Karpas-422 (cell line): ENCODE results near the gene TPO. TPM values are rescaled to one million over a fixed set of nuclear protein-coding genes. Genes with fewer than 3 reads are reported as not detected.
"Not testable (repeated sequence)": the region's sequence is repeated elsewhere in the genome, so short reads cannot be mapped to it uniquely, and the experiment has no call there.

ENCODE experiments used
- DNase-seq: peaks from one replicate; pipeline ENCODE4 v3.0.0-alpha.2; 2015
- H2AFZ ChIP-seq: fragments of 200-600 bp; sonication (generic); 2 replicates; pipeline ENCODE4 v1.6.1; 2014; ENCODE audit warnings: antibody characterized with exemption, low read length, mixed read lengths
- H3K27ac ChIP-seq: fragments of 200-600 bp; sonication (generic); 2 replicates; pipeline ENCODE4 v1.5.1; 2014; ENCODE audit warnings: mild to moderate bottlenecking, low read length, moderate library complexity
- H3K27me3 ChIP-seq: fragments of 200-600 bp; sonication (generic); 2 replicates; pipeline ENCODE4 v1.6.1; 2014; ENCODE audit warnings: low read length, mixed read lengths
- H3K36me3 ChIP-seq: fragments of 200-600 bp; sonication (generic); 2 replicates; pipeline ENCODE4 v1.6.1; 2014; ENCODE audit warnings: low read length, mixed read lengths; ENCODE audit not compliant: insufficient read depth
- H3K4me1 ChIP-seq: fragments of 200-600 bp; sonication (generic); 2 replicates; pipeline ENCODE4 v1.6.1; 2014; ENCODE audit warnings: mild to moderate bottlenecking, low read length, mixed read lengths
- H3K4me2 ChIP-seq: fragments of 200-600 bp; sonication (generic); 2 replicates; pipeline ENCODE4 v1.6.1; 2014; ENCODE audit warnings: low read length, low read depth, mild to moderate bottlenecking; ENCODE audit not compliant: poor library complexity, severe bottlenecking
- H3K4me3 ChIP-seq: fragments of 200-600 bp; sonication (generic); 2 replicates; pipeline ENCODE4 v1.5.1; 2014; ENCODE audit warnings: mild to moderate bottlenecking, antibody characterized with exemption, low read length, mixed read lengths
- H3K79me2 ChIP-seq: fragments of 200-600 bp; sonication (generic); 2 replicates; pipeline ENCODE4 v1.6.1; 2014; ENCODE audit warnings: mild to moderate bottlenecking, low read length, mixed read lengths
- H3K9ac ChIP-seq: fragments of 200-600 bp; sonication (generic); 2 replicates; pipeline ENCODE4 v1.6.0; 2014; ENCODE audit warnings: low read length
- H3K9me2 ChIP-seq: fragments of 200-600 bp; sonication (generic), shearing (Covaris generic); replicated peaks from 2 replicates; pipeline ENCODE4 v1.6.0; 2014; ENCODE audit warnings: mild to moderate bottlenecking, low read length, moderate library complexity; ENCODE audit not compliant: insufficient read depth
- H3K9me3 ChIP-seq: fragments of 300-700, 200-600 bp; sonication (generic); 2 replicates; pipeline ENCODE4 v1.6.1; 2014; ENCODE audit warnings: low read length, mixed read lengths
- H4K20me1 ChIP-seq: fragments of 200-600 bp; sonication (generic); 2 replicates; pipeline ENCODE4 v1.6.1; 2014; ENCODE audit warnings: mild to moderate bottlenecking, antibody characterized with exemption, low read length, low read depth; ENCODE audit not compliant: insufficient read depth
- total RNA-seq: library from RNA; depleted of rRNA; stranded (reverse); fragments of >200 nt; shearing (Covaris generic); gene quantifications from 2 replicates; pipeline ENCODE4 v1.2.3, GENCODE V29; 2014; ENCODE audit warnings: low replicate concordance

Gene TPO
- total RNA-seq, 1 experiment from 2014 or later = not detected

DNA sequence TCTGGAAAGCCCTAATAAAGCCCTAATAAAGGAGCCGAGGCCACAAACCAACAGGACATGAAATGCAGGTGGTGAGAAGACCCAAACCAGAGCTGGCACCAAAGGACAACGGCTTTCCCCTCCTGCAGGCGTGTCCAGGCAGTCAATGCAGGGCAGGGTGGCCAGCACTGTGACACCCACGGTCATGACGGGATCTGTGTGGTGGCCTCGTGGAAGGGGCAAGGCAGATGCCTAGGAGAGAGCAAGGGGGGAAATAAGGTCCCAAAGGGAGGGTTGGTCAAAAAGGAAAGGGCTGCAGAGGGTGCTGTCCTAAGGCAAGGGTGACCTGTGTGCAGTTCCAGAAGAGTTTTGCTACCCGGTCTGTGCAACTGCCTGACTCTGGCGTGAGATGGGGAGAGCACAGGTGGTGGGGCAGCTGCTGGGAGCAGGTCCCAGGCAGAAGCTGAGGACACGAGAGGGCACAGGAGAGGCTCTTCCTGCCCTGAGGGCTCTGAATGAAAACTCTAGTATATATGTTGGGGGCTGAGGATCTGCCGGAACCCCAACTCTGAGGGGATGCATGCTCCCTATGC lies 156.7 kb downstream of the TPO start:
- DNase-seq = no peak
- H3K9ac ChIP-seq = no peak overlapping the region
- no peak overlapping the region for H3K4me3 ChIP-seq
- H3K27ac ChIP-seq = no peak overlapping the region
- no peaks in the 10 kb centered on the region for H3K27me3 ChIP-seq
- no peaks in the 10 kb centered on the region for H3K79me2 ChIP-seq
- H3K9me2 ChIP-seq = no peaks in the 10 kb centered on the region
- H3K4me2 ChIP-seq = no peak overlapping the region
- H2AFZ ChIP-seq = no peak overlapping the region
- no peaks in the 10 kb centered on the region for H4K20me1 ChIP-seq
- no peaks in the 10 kb centered on the region; the same call in 1 of the 2 replicates for H3K9me3 ChIP-seq
- no peaks in the 10 kb centered on the region for H3K36me3 ChIP-seq
- H3K4me1 ChIP-seq = no peaks in the 10 kb centered on the region

- Histone ChIP-seq H4K20me1 (no peaks in the 10 kb centered on the region), H2AFZ (no peak overlapping the region), H3K9me3 (no peaks in the 10 kb centered on the region; the same call in 1 of the 2 replicates), H3K27me3 (no peaks in the 10 kb centered on the region), H3K79me2 (no peaks in the 10 kb centered on the region), H3K9ac (no peak overlapping the region), H3K9me2 (no peaks in the 10 kb centered on the region), H3K4me2 (no peak overlapping the region), H3K4me1 (no peaks in the 10 kb centered on the region), H3K27ac (no peak overlapping the region), H3K36me3 (no peaks in the 10 kb centered on the region), H3K4me3 (no peak overlapping the region)
- no peak for DNase-seq
Observed at GRCh38 chr2:1571477-1572417, 158.5 kb downstream of the TPO start.

DNA sequence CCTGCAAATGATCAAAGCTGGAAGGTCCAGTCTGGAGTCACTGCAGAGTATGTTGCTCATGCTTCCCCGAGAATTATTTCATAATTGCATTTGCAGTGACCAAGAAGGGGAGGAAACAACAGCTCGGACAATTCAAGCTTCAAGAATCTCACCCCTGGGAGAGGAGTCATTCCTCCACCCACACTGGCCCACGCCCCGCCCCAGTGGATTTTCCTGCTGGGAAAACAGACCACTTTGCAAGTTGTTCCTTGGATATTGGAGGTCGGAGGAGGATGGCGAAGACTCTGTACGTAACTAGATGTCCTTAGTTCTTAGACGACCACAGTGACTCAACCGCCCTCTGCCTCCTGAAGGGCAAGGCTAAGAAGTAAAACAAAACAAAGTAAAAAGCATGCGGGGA lies 159.4 kb downstream of the TPO start:
- no peaks in the 10 kb centered on the region for H3K9me3 ChIP-seq
- DNase-seq = no peak
- H3K4me1 ChIP-seq = no peaks in the 10 kb centered on the region

GRCh38 chr2:1577846-1578245 lies 164.6 kb downstream of the TPO start:
- Histone ChIP-seq H3K4me1 (no peaks in the 10 kb centered on the region), H2AFZ (no peak overlapping the region), H3K27ac (no peak overlapping the region), H3K4me2 (no peak overlapping the region), H3K36me3 (no peaks in the 10 kb centered on the region), H3K9me3 (no peaks in the 10 kb centered on the region), H3K27me3 (no peaks in the 10 kb centered on the region), H3K9me2 (no peaks in the 10 kb centered on the region), H4K20me1 (no peaks in the 10 kb centered on the region), H3K9ac (no peak overlapping the region), H3K79me2 (no peaks in the 10 kb centered on the region), H3K4me3 (no peak overlapping the region)
- DNase-seq = no peak

More for the DNA sequence above, 159.4 kb downstream of the TPO start:
- Histone ChIP-seq H3K9me2 (no peaks in the 10 kb centered on the region), H3K27me3 (no peaks in the 10 kb centered on the region), H2AFZ (no peak overlapping the region), H3K79me2 (no peaks in the 10 kb centered on the region), H3K27ac (no peak overlapping the region), H3K9ac (no peak overlapping the region), H4K20me1 (no peaks in the 10 kb centered on the region), H3K36me3 (no peaks in the 10 kb centered on the region), H3K4me2 (no peak overlapping the region), H3K4me3 (no peak overlapping the region)

- not testable (repeated sequence) for H3K9me2 ChIP-seq, H3K4me1 ChIP-seq, H3K9me3 ChIP-seq, H3K36me3 ChIP-seq, H3K4me2 ChIP-seq, H4K20me1 ChIP-seq, H2AFZ ChIP-seq, H3K27ac ChIP-seq, H3K4me3 ChIP-seq, H3K27me3 ChIP-seq, H3K79me2 ChIP-seq, H3K9ac ChIP-seq, DNase-seq
Observed at GRCh38 chr2:1581257-1581964, 168.1 kb downstream of the TPO start.

GRCh38 chr2:1581965-1582625 lies 168.8 kb downstream of the TPO start:
- H3K79me2 ChIP-seq = no peaks in the 10 kb centered on the region
- no peak overlapping the region for H3K9ac ChIP-seq
- H3K9me3 ChIP-seq = no peaks in the 10 kb centered on the region
- no peak overlapping the region for H3K4me2 ChIP-seq
- H3K9me2 ChIP-seq = no peaks in the 10 kb centered on the region
- no peaks in the 10 kb centered on the region for H3K36me3 ChIP-seq
- H3K4me1 ChIP-seq = no peaks in the 10 kb centered on the region
- DNase-seq = no peak
- H3K27ac ChIP-seq = no peak overlapping the region
- no peaks in the 10 kb centered on the region for H4K20me1 ChIP-seq
- no peaks in the 10 kb centered on the region for H3K27me3 ChIP-seq
- H2AFZ ChIP-seq = no peak overlapping the region
- no peak overlapping the region for H3K4me3 ChIP-seq

GRCh38 chr2:1582891-1583341 lies 169.7 kb downstream of the TPO start:
- Histone ChIP-seq H3K79me2 (no peaks in the 10 kb centered on the region), H3K36me3 (no peaks in the 10 kb centered on the region)
- no peak for DNase-seq

More at GRCh38 chr2:1582891-1583341, 169.7 kb downstream of the TPO start:
- Histone ChIP-seq H4K20me1 (no peaks in the 10 kb centered on the region), H3K9me3 (no peaks in the 10 kb centered on the region), H3K27ac (no peak overlapping the region), H3K4me2 (no peak overlapping the region), H3K4me1 (no peaks in the 10 kb centered on the region), H3K27me3 (no peaks in the 10 kb centered on the region), H2AFZ (no peak overlapping the region), H3K9me2 (no peaks in the 10 kb centered on the region), H3K4me3 (no peak overlapping the region), H3K9ac (no peak overlapping the region)
